Measurements from ENCODE around the gene ATG9B.

The ATG9B gene

GRCh38 chr7:150999001-150999400 lies 25.3 kb downstream of the ATG9B start:
- DNase-seq (ENCODE audit: low read depth in 2 of 2): no peak

DNA sequence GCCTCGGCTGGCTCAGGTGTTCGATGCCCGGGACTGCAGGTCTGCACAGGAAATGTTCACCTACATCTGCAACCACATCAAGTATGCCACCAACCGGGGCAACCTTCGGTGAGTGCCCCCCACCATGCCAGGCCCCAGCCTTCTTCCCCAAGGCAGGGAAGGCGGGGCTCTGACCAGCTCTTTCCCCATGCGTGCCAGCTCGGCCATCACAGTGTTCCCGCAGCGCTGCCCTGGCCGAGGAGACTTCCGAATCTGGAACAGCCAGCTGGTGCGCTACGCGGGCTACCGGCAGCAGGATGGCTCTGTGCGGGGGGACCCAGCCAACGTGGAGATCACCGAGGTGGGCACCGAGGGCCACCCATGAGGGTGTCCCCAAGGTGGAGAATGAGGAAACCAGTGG lies 26.0 kb downstream of the ATG9B start:
- no peak for DNase-seq (ENCODE audit: low read depth in 2 of 2)

DNA sequence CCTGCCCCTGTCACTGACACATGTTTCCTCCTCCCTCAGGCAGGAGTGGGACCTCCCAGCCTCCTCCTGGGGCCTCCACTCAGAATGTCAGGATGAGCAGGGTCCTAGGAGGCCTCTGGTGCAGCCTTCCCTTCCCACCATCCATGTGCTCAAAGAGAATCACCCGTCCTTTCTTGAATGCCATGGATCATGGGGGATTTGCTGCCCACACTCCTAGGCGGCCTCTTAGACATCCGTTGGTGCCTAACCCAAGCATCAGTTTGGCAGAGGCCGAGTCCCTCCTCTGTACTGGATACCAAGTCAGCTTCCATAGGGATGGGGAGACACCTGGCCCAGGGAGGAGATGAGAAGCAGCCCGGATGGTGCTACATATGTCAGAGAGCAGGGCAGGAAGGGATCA lies 26.5 kb downstream of the ATG9B start:
- no peak for DNase-seq (ENCODE audit: low read depth in 2 of 2)

GRCh38 chr7:150997075-150997511 lies 27.2 kb downstream of the ATG9B start:
- DNase-seq (ENCODE audit: low read depth in 2 of 2): no peak

- DNase-seq (ENCODE audit: low read depth in 2 of 2): no peak
Observed at GRCh38 chr7:150996376-150997074, 27.8 kb downstream of the ATG9B start.

- DNase-seq (ENCODE audit: low read depth in 2 of 2): no peak
Observed at GRCh38 chr7:150994838-150995510, 29.3 kb downstream of the ATG9B start.

GRCh38 chr7:150994141-150994837 lies 30.0 kb downstream of the ATG9B start:
- no peak for DNase-seq (ENCODE audit: low read depth in 2 of 2)

GRCh38 chr7:150993511-150993910 lies 30.8 kb downstream of the ATG9B start:
- no peak for DNase-seq (ENCODE audit: low read depth in 2 of 2)

DNA sequence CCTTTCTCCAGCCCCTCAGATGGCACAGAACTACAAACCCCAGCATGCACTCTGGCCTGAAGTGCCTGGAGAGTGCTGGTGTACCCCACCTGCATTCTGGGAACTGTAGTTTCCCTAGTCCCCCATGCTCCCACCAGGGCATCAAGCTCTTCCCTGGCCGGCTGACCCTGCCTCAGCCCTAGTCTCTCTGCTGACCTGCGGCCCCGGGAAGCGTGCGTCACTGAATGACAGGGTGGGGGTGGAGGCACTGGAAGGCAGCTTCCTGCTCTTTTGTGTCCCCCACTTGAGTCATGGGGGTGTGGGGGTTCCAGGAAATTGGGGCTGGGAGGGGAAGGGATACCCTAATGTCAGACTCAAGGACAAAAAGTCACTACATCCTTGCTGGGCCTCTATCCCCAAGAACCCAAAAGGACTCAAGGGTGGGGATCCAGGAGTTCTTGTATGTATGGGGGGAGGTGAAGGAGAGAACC lies 31.4 kb downstream of the ATG9B start:
- DNase-seq (ENCODE audit: low read depth in 2 of 2): no peak

DNA sequence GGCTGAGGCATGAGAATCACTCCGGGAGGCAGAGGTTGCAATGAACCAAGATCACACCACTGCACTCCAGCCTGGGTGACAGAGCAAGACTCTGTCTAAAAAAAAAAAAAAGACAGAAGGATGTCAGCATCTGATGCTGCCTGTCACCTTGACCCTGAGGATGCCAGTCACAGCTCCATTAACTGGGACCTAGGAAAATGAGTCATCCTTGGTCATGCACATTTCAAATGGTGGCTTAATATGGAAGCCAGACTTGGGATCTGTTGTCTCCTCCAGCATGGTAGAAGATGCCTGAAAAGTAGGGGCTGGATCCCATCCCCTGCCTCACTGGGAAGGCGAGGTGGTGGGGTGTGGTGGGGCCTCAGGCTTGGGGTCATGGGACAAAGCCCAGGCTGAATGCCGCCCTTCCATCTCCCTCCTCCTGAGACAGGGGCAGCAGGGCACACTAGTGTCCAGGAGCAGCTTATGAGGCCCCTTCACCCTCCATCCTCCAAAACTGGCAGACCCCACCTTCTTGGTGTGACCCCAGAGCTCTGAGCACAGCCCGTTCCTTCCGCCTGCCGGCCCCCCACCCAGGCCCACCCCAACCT lies 32.1 kb downstream of the ATG9B start:
- no peak for DNase-seq (ENCODE audit: low read depth in 2 of 2)

GRCh38 chr7:150990416-150991186 lies 33.7 kb downstream of the ATG9B start, which contains the start of gene NOS3:
TSS of gene NOS3 (plus strand) at chr7:150991017. CDS start at chr7:150993804, 2,787 bp downstream.
- no peak for DNase-seq (ENCODE audit: low read depth in 2 of 2)

DNA sequence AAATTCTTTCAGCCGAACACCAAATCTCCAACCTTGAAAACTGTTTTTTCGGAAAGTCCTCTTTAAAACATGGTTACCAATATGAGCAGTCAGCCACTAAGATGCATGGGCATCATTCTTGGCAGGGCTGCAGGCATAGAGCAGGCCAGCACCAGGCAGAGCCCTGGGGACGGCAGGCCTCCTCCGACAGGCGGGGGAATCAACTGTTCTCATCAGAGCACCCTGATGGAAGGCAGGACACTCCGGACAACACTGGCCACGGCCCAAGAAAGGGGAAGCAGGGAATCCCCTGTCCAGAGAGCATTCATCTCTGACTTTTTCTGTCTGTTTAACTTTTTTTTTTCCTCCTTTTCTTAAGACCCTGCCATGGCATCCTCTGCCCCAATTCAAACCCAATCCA lies 34.8 kb downstream of the ATG9B start:
- DNase-seq (ENCODE audit: low read depth in 2 of 2): no peak

- DNase-seq (ENCODE audit: low read depth in 2 of 2): peak; percentile 56 to 61
Observed at GRCh38 chr7:150988230-150989226, 35.8 kb downstream of the ATG9B start.

- DNase-seq (ENCODE audit: low read depth in 2 of 2): no peak
Observed at GRCh38 chr7:150986556-150986955, 37.7 kb downstream of the ATG9B start.

DNA sequence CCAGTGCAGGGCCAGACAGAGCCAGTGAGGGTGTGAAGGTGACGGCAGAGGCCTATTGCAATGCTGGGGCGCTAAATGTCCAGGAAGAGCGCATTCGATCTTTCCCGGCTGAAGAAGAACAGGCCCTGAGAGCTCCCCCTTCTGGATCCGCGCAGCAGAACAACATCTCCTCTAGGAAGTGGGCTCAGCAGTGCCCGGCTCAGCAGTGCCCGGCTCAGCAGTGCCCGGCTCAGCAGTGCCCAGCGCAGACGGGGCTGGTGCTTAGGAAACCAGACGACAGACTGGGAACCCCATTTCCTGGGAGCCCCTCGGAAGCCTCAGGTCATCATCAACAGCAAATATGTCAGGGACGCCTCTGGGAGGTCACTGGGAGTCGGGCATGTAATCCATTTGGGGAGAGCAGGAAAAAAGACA lies 38.2 kb downstream of the ATG9B start:
- DNase-seq (ENCODE audit: low read depth in 2 of 2): peak; percentile 50 to 52

DNA sequence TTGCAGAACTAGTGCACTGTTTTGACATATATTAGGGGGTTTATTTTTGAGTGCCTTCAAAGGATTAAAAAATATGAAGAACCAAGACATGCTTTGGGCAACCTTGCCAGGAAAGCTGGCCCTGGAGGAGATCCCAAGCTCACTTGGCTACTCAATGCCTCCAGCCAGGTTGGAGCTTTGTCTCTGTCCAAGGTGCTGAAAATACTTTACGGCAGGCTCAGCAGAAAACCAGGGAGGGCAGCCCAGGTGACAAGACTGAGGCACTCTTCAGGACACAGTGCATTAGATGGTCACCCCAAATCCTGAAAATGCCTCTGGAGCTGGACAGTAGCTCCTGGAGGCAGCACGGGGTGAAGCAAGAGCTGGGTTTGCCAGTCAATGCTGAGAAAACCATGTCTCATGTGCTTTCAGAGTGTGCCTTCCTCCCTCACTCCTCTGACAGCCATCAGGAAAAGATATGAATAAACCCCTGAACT lies 40.4 kb downstream of the ATG9B start:
- no peak for DNase-seq (ENCODE audit: low read depth in 2 of 2)

- no peak for DNase-seq (ENCODE audit: low read depth in 2 of 2)
Observed at GRCh38 chr7:150982351-150982750, 41.9 kb downstream of the ATG9B start.

DNA sequence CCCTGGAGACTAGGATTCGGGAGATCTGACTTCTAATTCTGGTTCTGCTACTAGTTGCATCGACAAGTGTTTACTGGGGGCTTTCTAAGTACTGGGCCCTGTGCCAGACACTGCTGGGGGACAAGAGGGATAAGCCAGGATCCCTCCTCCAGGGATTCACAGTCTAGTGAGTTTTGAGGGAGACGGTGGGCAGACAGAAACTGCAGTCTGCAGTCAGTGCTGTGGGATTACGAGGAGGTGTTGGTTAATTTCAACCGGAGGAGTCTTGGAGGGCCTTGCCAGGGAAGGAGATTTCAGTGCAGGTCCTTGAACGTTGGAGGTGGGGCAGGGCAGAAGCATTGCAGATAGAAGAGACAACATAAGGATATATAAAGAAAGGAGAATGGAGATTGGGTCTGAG lies 42.6 kb downstream of the ATG9B start:
- DNase-seq (ENCODE audit: low read depth in 2 of 2): no peak

DNA sequence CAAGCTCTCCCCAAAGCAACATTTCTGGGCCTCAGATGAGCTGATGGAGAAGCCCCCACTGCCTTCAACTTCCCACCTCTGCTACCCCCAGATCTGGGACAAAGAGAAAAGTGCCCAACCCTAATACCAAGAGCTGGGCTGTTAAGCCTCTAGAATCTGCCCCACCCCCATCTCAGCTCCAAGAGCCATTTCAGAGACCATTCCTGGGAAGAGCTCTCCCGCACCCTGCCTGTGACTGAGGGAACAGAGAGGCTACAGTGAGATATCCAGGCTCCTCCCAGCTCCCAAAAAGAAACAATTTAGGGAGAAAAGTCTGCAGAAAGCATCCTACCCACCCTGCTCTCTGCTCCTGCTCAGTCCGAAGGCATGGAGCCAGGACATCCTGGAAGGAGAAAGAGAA lies 43.6 kb downstream of the ATG9B start:
- no peak for DNase-seq (ENCODE audit: low read depth in 2 of 2)
